ENCODE measurements around the gene ACAD9. TPM values are rescaled to one million over a fixed set of nuclear protein-coding genes. Genes with fewer than 3 reads are reported as not detected.

The ACAD9 gene
- total and polyA plus RNA-seq, 9 of the 15 experiments (the other 6 are each of a cell fraction or from before 2014, with no cell fraction given) = 10.2 to 32.6 (median 22.8) TPM

GRCh38 chr3:128854475-128854874 is 24.9 kb upstream of the ACAD9 start:
- ChIA-PET POLR2A (interaction anchor here (0.5 kb wide), 1 partner anchor 9 kb away, joined by 3 read pairs; no protein-coding TSS in a partner anchor), CTCF (ENCODE audit: low intra/inter-chr PET ratio) (no interaction called here)
- DNase-seq (ENCODE audit: extremely low read depth in 1 of 4, low spot score in 3 of 4) (no peak), ATAC-seq (no peak), FAIRE-seq (no peak)
- H3K9me3 ChIP-seq (replicated peaks; ENCODE audit: control insufficient read depth, insufficient read depth, low read depth, low read length) = peaks cover 16% of the 10 kb centered on the region
- no peaks in the 10 kb centered on the region for H3K79me2 ChIP-seq (ENCODE audit: control insufficient read depth, insufficient read depth, low read length)
- no peaks in the 10 kb centered on the region for H3K36me3 ChIP-seq (ENCODE audit: control insufficient read depth, insufficient read depth, low read length)
- 32% methylated on average over 3 of the region's 3 CpGs for WGBS (ENCODE audit: insufficient coverage, low coverage, missing lambda C conversion rate)
- H2AFZ ChIP-seq (ENCODE audit: low read depth, low read length) = no peak overlapping the region
- intact Hi-C loops (cut with micrococcal nuclease) (no loop called here), in situ Hi-C loops (cut with MboI) (no loop called here)
- no peaks in the 10 kb centered on the region for H3K9me1 ChIP-seq (ENCODE audit: control insufficient read depth, insufficient read depth, low read length)
- BruUV-seq (replicated peaks) = no TSS peak
- H3K9ac ChIP-seq (ENCODE audit: insufficient read depth in 1 of 2, low read depth in 2 of 2, low read length in 2 of 2) = no peak overlapping the region
- H3K4me3 ChIP-seq = no peak overlapping the region
- no peaks in the 10 kb centered on the region for H3K27me3 ChIP-seq (ENCODE audit: control insufficient read depth in 2 of 2, insufficient read depth in 2 of 2, low read length in 2 of 2)
- H3K27ac ChIP-seq (ENCODE audit: extremely low read depth, low read depth, low read length) = no peak overlapping the region
- peaks cover 0 to 6% of the 10 kb centered on the region in 2 experiments; a peak in 3 of 5 replicates for H3K4me1 ChIP-seq (replicated peaks in 1 of 2; ENCODE audit: control insufficient read depth in 2 of 2, insufficient read depth in 2 of 2, low read length in 2 of 2)
- no peak overlapping the region for H3K4me2 ChIP-seq (ENCODE audit: insufficient read depth, low read length)
- no peaks in the 10 kb centered on the region for H4K20me1 ChIP-seq (replicated peaks; ENCODE audit: control insufficient read depth, insufficient read depth, low read length)
- TF ChIP-seq JUN (IDR thresholded peaks at IDR 0.05; ENCODE audit: borderline replicate concordance, low read depth, low read length) (peak; percentile 22; the same call in 1 of the 2 replicates), JUN (CRISPR knock-in tag; IDR thresholded peaks at IDR 0.05; ENCODE audit: borderline replicate concordance) (no peak), POLR2AphosphoS5 (IDR thresholded peaks at IDR 0.05; ENCODE audit: control insufficient read depth, insufficient read depth, low read depth, low read length) (no peak), CBX3 (IDR thresholded peaks at IDR 0.05; ENCODE audit: borderline replicate concordance in 1 of 2, low read length in 2 of 2) (peak; percentile 57 to 97), KDM5B (IDR thresholded peaks at IDR 0.05; ENCODE audit: insufficient replicate concordance, low read depth, low read length) (no peak), NCOA1 (IDR thresholded peaks at IDR 0.05; ENCODE audit: low read depth) (no peak), NCOA6 (IDR thresholded peaks at IDR 0.05) (no peak), STAT5B (CRISPR knock-in tag; IDR thresholded peaks at IDR 0.05) (no peak), HLTF (IDR thresholded peaks at IDR 0.05) (peak; percentile 81; the same call in 1 of the 2 replicates), ZNF280A (IDR thresholded peaks at IDR 0.05; ENCODE audit: low read depth, partially characterized antibody) (peak; percentile 86), CEBPZ (IDR thresholded peaks at IDR 0.05; ENCODE audit: borderline replicate concordance, low read depth, low read length) (peak; percentile 62), THAP12 (CRISPR knock-in tag; IDR thresholded peaks at IDR 0.05) (no peak), XRCC3 (IDR thresholded peaks at IDR 0.05) (0 out of 2 replicates have a peak, but pooled peaks have one; percentile 43), CBX5 (IDR thresholded peaks at IDR 0.05; ENCODE audit: borderline replicate concordance, low read depth) (peak; percentile 93), TRIM28 (IDR thresholded peaks at IDR 0.05) (peak; percentile 93), CBX1 (IDR thresholded peaks at IDR 0.05; ENCODE audit: low read depth) (peak; percentile 71; the same call in 1 of the 2 replicates), TRIM24 (IDR thresholded peaks at IDR 0.05) (peak; percentile 20 to 67; a peak in 2 of 4 replicates)
